HG03342 (cell line): ENCODE measurements around the gene PADI1.

ENCODE experiments used
- ATAC-seq: cut with Tn5 transposase; IDR thresholded peaks from one replicate; pipeline ENCODE4 v1.9.1; 2021; ENCODE audit warnings: mild to moderate bottlenecking, moderate library complexity; ENCODE audit not compliant: unreplicated experiment

The PADI1 gene

GRCh38 chr1:17293681-17294425 lies 88.9 kb downstream of the PADI1 start:
- no peak for ATAC-seq

- no peak for ATAC-seq
Observed at GRCh38 chr1:17295292-17295691, 90.4 kb downstream of the PADI1 start.
